AG04450 (cell line): ENCODE data around the gene NDC80. TPM values are rescaled to one million over a fixed set of nuclear protein-coding genes. Genes with fewer than 3 reads are reported as not detected.

Experiments
- CTCF ChIA-PET: fragments of 300-600, 350-600 bp; formaldehyde crosslinking; extraction: SDS; loops from one replicate; lab custom pipeline; 2022; ENCODE audit warnings: antibody characterized with exemption, inconsistent platforms; lab: Charles Lee
- POLR2A ChIA-PET: fragments of 350-600 bp; formaldehyde crosslinking; extraction: SDS; loops from one replicate; lab custom pipeline; 2021; ENCODE audit warnings: antibody characterized with exemption, inconsistent platforms; lab: Yijun Ruan, JAX
- DNase-seq: peaks from one replicate; pipeline ENCODE4 v3.0.0-alpha.2; 2011; ENCODE audit warnings: low read depth, low spot score
- H3K27ac ChIP-seq: one replicate; pipeline ENCODE4 v1.5.1; 2012; ENCODE audit warnings: low read depth, low read length, control low read depth
- H3K27me3 ChIP-seq: one replicate; pipeline ENCODE4 v1.6.0; 2012; ENCODE audit warnings: low read length; ENCODE audit not compliant: control insufficient read depth, insufficient read depth
- H3K4me3 ChIP-seq: 2 replicates; pipeline ENCODE4 v1.5.1; 2011; ENCODE audit warnings: mild to moderate bottlenecking, low read depth, low read length, control low read depth
- H3K9me3 ChIP-seq: 2 replicates; pipeline ENCODE4 v1.5.1; 2012; ENCODE audit warnings: low read length; ENCODE audit not compliant: control insufficient read depth, insufficient read depth
- polyA plus RNA-seq: library from polyadenylated mRNA; depleted of rRNA; stranded (reverse); fragments of >200 nt; gene quantifications from 2 replicates; pipeline ENCODE4 v1.2.3, GENCODE V29; 2011
- TF ChIP-seq, protein P1 (sequence below): IDR thresholded peaks from 2 replicates; pipeline ENCODE4 v1.5.1; 2011; ENCODE audit warnings: low read depth, low read length, control low read depth, inconsistent platforms

NDC80 gene
- polyA plus RNA-seq, 1 experiment = 10.2 TPM

- H3K9me3 ChIP-seq = no peaks in the 10 kb centered on the region
- no peaks in the 10 kb centered on the region for H3K27me3 ChIP-seq
- ChIA-PET POLR2A (no interaction called here), CTCF (interaction anchor here (0.8 to 2.0 kb wide), 7 partner anchors 8 to 1715 kb away, joined by 3 to 10 read pairs (median 3); no protein-coding TSS in a partner anchor)
- TF ChIP-seq, protein P1, sequence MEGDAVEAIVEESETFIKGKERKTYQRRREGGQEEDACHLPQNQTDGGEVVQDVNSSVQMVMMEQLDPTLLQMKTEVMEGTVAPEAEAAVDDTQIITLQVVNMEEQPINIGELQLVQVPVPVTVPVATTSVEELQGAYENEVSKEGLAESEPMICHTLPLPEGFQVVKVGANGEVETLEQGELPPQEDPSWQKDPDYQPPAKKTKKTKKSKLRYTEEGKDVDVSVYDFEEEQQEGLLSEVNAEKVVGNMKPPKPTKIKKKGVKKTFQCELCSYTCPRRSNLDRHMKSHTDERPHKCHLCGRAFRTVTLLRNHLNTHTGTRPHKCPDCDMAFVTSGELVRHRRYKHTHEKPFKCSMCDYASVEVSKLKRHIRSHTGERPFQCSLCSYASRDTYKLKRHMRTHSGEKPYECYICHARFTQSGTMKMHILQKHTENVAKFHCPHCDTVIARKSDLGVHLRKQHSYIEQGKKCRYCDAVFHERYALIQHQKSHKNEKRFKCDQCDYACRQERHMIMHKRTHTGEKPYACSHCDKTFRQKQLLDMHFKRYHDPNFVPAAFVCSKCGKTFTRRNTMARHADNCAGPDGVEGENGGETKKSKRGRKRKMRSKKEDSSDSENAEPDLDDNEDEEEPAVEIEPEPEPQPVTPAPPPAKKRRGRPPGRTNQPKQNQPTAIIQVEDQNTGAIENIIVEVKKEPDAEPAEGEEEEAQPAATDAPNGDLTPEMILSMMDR = no peak
- H3K27ac ChIP-seq = no peak overlapping the region
- no peak overlapping the region for H3K4me3 ChIP-seq
- DNase-seq = no peak
These were observed 16.7 kb upstream of the NDC80 start for GRCh38 chr18:2554696-2555095.

DNA sequence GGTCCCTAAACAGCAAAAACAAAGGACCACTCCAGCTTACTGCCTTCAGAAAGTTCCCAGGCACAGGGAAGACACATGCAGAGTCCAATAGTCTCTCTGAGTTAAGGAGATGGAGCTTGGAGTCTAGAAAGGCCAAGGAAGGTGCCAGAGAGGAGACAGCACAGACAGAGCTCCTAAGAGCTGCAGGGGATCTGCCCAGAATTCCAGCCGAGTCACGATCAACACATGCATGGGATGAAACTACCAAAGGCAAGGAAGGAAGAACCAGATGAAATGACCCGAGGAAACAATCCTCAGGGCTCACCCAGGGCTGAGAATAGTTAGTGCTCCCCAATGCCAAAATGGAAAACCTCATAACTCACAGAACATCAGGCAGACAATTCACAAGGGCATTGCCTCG, 15.5 kb upstream of the NDC80 start:
- ChIA-PET CTCF (interaction anchor here (0.8 to 2.8 kb wide), 5 partner anchors 9 to 970 kb away, joined by 3 to 14 read pairs (median 3); no protein-coding TSS in a partner anchor), POLR2A (interaction anchor here (0.7 kb wide), 1 partner anchor 103 kb away, joined by 4 read pairs; no protein-coding TSS in a partner anchor)
- H3K4me3 ChIP-seq = no peak overlapping the region
- no peaks in the 10 kb centered on the region for H3K27me3 ChIP-seq
- H3K9me3 ChIP-seq = no peaks in the 10 kb centered on the region
- no peak for DNase-seq
- TF ChIP-seq, protein P1 = no peak
- H3K27ac ChIP-seq = no peak overlapping the region

DNA sequence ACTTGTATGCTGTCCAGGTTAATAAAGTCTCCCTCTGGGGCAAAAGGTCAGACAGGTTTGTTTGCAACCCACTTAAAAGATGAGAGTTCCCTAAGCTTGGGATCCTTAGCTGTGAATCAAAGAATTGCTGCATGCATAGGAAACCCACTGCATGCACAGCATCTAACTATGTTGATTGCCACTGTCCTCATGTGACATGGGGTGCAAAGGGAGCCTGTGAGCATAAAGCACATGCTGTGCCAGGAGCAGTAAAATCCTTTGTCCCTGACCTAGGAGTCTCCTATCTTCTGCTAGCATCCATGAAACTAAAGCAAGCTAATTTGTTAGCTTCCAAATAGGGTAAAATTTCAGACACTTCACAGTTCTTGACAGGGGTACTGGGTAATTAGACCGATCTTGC, 13.8 kb upstream of the NDC80 start:
- no peak for DNase-seq
- TF ChIP-seq, protein P1 = no peak
- ChIA-PET POLR2A (no interaction called here), CTCF (interaction anchor here (1.0 to 2.8 kb wide), 2 partner anchors 11 to 15 kb away, joined by 3 to 14 read pairs; no protein-coding TSS in a partner anchor)
- Histone ChIP-seq H3K27ac (no peak overlapping the region), H3K9me3 (no peaks in the 10 kb centered on the region), H3K4me3 (no peak overlapping the region), H3K27me3 (no peaks in the 10 kb centered on the region)

DNA sequence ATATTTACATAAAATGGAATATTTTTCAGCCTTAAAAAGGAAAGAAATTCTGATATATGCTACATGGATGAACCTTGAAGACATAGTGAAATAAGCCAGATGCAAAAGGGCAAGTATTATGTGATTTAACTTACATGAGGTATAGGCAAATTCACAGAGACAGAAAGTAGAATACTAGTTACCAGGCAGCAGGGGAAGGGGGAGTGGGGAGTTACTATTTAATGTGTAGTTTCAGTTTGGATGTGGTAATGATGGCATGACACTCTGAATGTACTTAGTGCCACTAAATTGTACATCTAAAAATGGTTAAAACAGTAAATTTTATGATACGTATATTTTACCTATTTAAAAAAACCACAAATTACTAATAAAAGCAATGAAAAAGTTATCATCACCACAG, 12.1 kb upstream of the NDC80 start:
- DNase-seq = no peak
- POLR2A ChIA-PET = no interaction called here
- Histone ChIP-seq H3K9me3 (no peaks in the 10 kb centered on the region), H3K27me3 (no peaks in the 10 kb centered on the region), H3K27ac (no peak overlapping the region), H3K4me3 (no peak overlapping the region)
- CTCF ChIA-PET = interaction anchor here (1.0 kb wide), 1 partner anchor 11 kb away, joined by 3 read pairs; no protein-coding TSS in a partner anchor
- TF ChIP-seq, protein P1 = no peak

DNA sequence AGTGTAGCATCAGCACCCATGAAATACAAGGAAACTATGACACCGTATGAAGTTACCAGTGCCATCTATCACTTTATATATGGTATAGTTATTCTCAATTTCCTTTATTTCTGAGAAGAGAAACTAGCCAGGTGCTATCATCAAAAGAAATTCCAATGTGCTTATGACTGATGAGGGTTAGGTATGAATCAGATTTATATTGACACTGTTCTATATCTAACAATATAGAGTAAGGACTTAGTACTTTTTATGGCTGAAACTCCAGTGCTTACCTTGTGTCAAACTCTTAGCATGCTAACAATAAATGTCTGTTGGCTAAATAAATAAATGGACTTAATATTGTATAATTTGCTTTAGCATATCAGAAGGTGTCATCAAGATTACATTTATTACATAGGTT, 7.0 kb upstream of the NDC80 start:
- H3K4me3 ChIP-seq = no peak overlapping the region
- ChIA-PET POLR2A (no interaction called here), CTCF (interaction anchor here (0.7 kb wide), 2 partner anchors 10 to 36 kb away, joined by 3 read pairs; no protein-coding TSS in a partner anchor)
- TF ChIP-seq, protein P1 = no peak
- no peaks in the 10 kb centered on the region for H3K9me3 ChIP-seq
- H3K27me3 ChIP-seq = no peaks in the 10 kb centered on the region
- H3K27ac ChIP-seq = no peak overlapping the region
- DNase-seq = no peak
